ENCODE measurements around the gene KSR2. TPM values are rescaled to one million over a fixed set of nuclear protein-coding genes. Genes with fewer than 3 reads are reported as not detected.

The KSR2 gene
- total and polyA plus RNA-seq, 2 of the 4 experiments (the other 2 are of a cell fraction): not detected

GRCh38 chr12:117552971-117553370 lies 415.8 kb downstream of the KSR2 start:
- CTCF ChIA-PET: no interaction called here
- no peak for DNase-seq
- Histone ChIP-seq H3K4me1 (ENCODE audit: control insufficient read depth, insufficient read depth, low read length) (no peaks in the 10 kb centered on the region), H3K79me1 (ENCODE audit: low read depth in 1 of 2, low read length in 2 of 2) (no peaks in the 10 kb centered on the region), H2BK120ac (ENCODE audit: low read depth, low read length) (no peak overlapping the region), H2AFZ (replicated peaks; ENCODE audit: low read length, poor library complexity) (no peak overlapping the region), H3K9me3 (ENCODE audit: control insufficient read depth, insufficient read depth, low read length) (peaks cover 28% of the 10 kb centered on the region), H3K56ac (ENCODE audit: extremely low read depth, insufficient read depth, low read length) (no peak overlapping the region), H3K14ac (replicated peaks; ENCODE audit: low read depth, low read length) (no peak overlapping the region), H2BK15ac (ENCODE audit: low read depth, low read length) (no peak overlapping the region), H3K4me2 (ENCODE audit: low read depth, low read length) (no peak overlapping the region), H3K9ac (ENCODE audit: low read depth, low read length) (no peak overlapping the region), H2BK20ac (ENCODE audit: low read depth, low read length) (no peak overlapping the region), H2AK9ac (replicated peaks; ENCODE audit: low read depth, low read length, poor library complexity) (no peak overlapping the region), H4K91ac (ENCODE audit: insufficient read depth, low read depth, low read length) (no peak overlapping the region), H3K4me3 (ENCODE audit: insufficient read depth, low read depth, low read length) (no peak overlapping the region), H3K18ac (ENCODE audit: low read depth, low read length) (no peak overlapping the region), H2AK5ac (ENCODE audit: low read depth, low read length) (no peak overlapping the region), H4K20me1 (ENCODE audit: insufficient read depth, low read length) (no peaks in the 10 kb centered on the region), H3K9me1 (ENCODE audit: insufficient read depth, low read length) (no peaks in the 10 kb centered on the region), H3K36me3 (ENCODE audit: control insufficient read depth, insufficient read depth, low read length) (no peaks in the 10 kb centered on the region), H4K8ac (ENCODE audit: low read depth in 2 of 2, low read length in 2 of 2) (no peak overlapping the region), H3K27ac (ENCODE audit: insufficient read depth, low read length) (no peak overlapping the region), H3K27me3 (ENCODE audit: control insufficient read depth, insufficient read depth, low read length) (no peaks in the 10 kb centered on the region), H4K5ac (ENCODE audit: low read depth, low read length) (no peak overlapping the region), H2BK5ac (ENCODE audit: low read depth, low read length, poor library complexity, severe bottlenecking) (no peak overlapping the region), H3K23ac (ENCODE audit: low read depth, low read length) (no peak overlapping the region), H3K4ac (ENCODE audit: low read depth, low read length) (no peak overlapping the region)
- intact Hi-C loops (cut with micrococcal nuclease): no loop called here
- in situ Hi-C loops (cut with MboI; ENCODE audit: low sequenced_read_pairs): no loop called here
- dilution Hi-C loops (cut with HindIII; ENCODE audit: low sequenced_read_pairs, unreplicated experiment): no loop called here
- POLR2A ChIA-PET (ENCODE audit: unreplicated experiment): no interaction called here
- no peak for TF ChIP-seq CHD1 (IDR thresholded peaks at IDR 0.05; ENCODE audit: low read depth, low read length)
- no peak for TF ChIP-seq BHLHE40 (IDR thresholded peaks at IDR 0.05; ENCODE audit: low read depth, low read length)
- no TSS peak for BruUV-seq (replicated peaks)
- no peak for ATAC-seq (ENCODE audit: low read depth)
- 90% methylated on average over 2 of the region's 5 CpGs; no CpG with 5 or more reads in 1 of the 2 experiments for WGBS, 2 experiments (ENCODE audit: extremely low coverage in 2 of 2, insufficient read length in 1 of 2)

Data from IMR-90 (cell line).